Endothelial cell of umbilical vein (primary cell): Measurements from ENCODE around the gene SATB2. TPM values are rescaled to one million over a fixed set of nuclear protein-coding genes. Genes with fewer than 3 reads are reported as not detected.

Experiments used
- BruUV-seq: library from RNA; stranded (reverse); fragments of 400-500 nt; replicated peaks from 2 replicates; lab custom pipeline; 2021; lab: Mats Ljungman, UMichigan
- CTCF ChIA-PET: fragments of 300-600, 350-600 bp; sonication (Branson Sonifier 250); formaldehyde crosslinking; loops from one replicate; lab custom pipeline; 2021; ENCODE audit warnings: antibody characterized with exemption, inconsistent platforms; lab: Charles Lee
- POLR2A ChIA-PET: fragments of 300-600, 350-600 bp; sonication (Branson Sonifier 250); formaldehyde crosslinking; loops from one replicate; lab custom pipeline; 2021; ENCODE audit warnings: antibody characterized with exemption, inconsistent platforms; lab: Charles Lee
- DNase-seq: peaks from one replicate; pipeline ENCODE4 v3.0.0-alpha.2; 2011; ENCODE audit warnings: low read depth, low spot score
- FAIRE-seq: peaks from 2 replicates; lab custom pipeline; 2011; peaks lifted over from hg19 to GRCh38; lab: Jason Lieb, UNC
- H2AFZ ChIP-seq: 2 replicates; pipeline ENCODE4 v1.6.0; 2012; ENCODE audit warnings: low read depth, low read length, control low read depth, inconsistent platforms
- H3K27ac ChIP-seq: 2 replicates; pipeline ENCODE4 v1.5.1; 2011; ENCODE audit warnings: low read depth, mild to moderate bottlenecking, control low read depth, low read length, moderate library complexity; ENCODE audit not compliant: insufficient read depth
- H3K27me3 ChIP-seq, 2 experiments: 2 replicates each; pipeline versions ENCODE4 v1.6.0 to v1.6.1; 2011; ENCODE audit warnings: low read length in 2 of 2, mixed read lengths in 1 of 2; ENCODE audit not compliant: control insufficient read depth in 2 of 2, insufficient read depth in 2 of 2
- H3K36me3 ChIP-seq, 2 experiments: 2 replicates in 1 of 2; 3 replicates in 1 of 2; pipeline ENCODE4 v1.5.1; 2011; ENCODE audit warnings: low read length in 2 of 2, mild to moderate bottlenecking in 1 of 2, moderate library complexity in 1 of 2; ENCODE audit not compliant: control insufficient read depth in 2 of 2, insufficient read depth in 2 of 2; ENCODE audit errors: extremely low read depth in 1 of 2
- H3K4me1 ChIP-seq: 3 replicates; pipeline ENCODE4 v1.5.1; 2011; ENCODE audit warnings: mild to moderate bottlenecking, low read length; ENCODE audit not compliant: control insufficient read depth, insufficient read depth; ENCODE audit errors: extremely low read depth
- H3K4me2 ChIP-seq: 2 replicates; pipeline ENCODE4 v1.6.1; 2011; ENCODE audit warnings: low read length, control low read depth, mixed read lengths; ENCODE audit not compliant: insufficient read depth
- H3K4me3 ChIP-seq, 3 experiments: fragments of 200-600 bp in 1 of 3; sonication (generic), shearing (Covaris generic) in 1 of 3; replicated peaks in 1 of 3; 2 replicates each; pipeline ENCODE4 v1.5.1; 2011 to 2016; ENCODE audit warnings: control low read depth in 3 of 3, low read length in 3 of 3, mild to moderate bottlenecking in 2 of 3, inconsistent platforms in 1 of 3, low read depth in 1 of 3, moderate library complexity in 1 of 3; ENCODE audit not compliant: insufficient read depth in 1 of 3
- H3K79me2 ChIP-seq: 2 replicates; pipeline ENCODE4 v1.6.0; 2012; ENCODE audit warnings: low read length, inconsistent platforms; ENCODE audit not compliant: control insufficient read depth, insufficient read depth
- H3K9ac ChIP-seq: replicated peaks from 2 replicates; pipeline ENCODE3; 2011; ENCODE audit warnings: low read length, control low read depth; ENCODE audit not compliant: insufficient read depth; ENCODE audit errors: extremely low read depth
- H3K9me1 ChIP-seq: replicated peaks from 3 replicates; pipeline ENCODE4 v1.6.0; 2011; ENCODE audit warnings: mild to moderate bottlenecking, low read length; ENCODE audit not compliant: control insufficient read depth, insufficient read depth; ENCODE audit errors: extremely low read depth
- H3K9me3 ChIP-seq: replicated peaks from 2 replicates; pipeline ENCODE4 v1.5.1; 2012; ENCODE audit warnings: low read length, inconsistent platforms; ENCODE audit not compliant: control insufficient read depth, insufficient read depth
- H4K20me1 ChIP-seq: replicated peaks from 2 replicates; pipeline ENCODE3; 2011; ENCODE audit warnings: mild to moderate bottlenecking, low read length; ENCODE audit not compliant: control insufficient read depth, insufficient read depth; ENCODE audit errors: extremely low read depth
- EZH2 ChIP-seq: IDR thresholded peaks from 2 replicates; pipeline ENCODE4 v1.6.1; 2012; ENCODE audit warnings: borderline replicate concordance, low read depth, mild to moderate bottlenecking, moderate library complexity, low read length, inconsistent platforms; ENCODE audit not compliant: severe bottlenecking
- FOS ChIP-seq: IDR thresholded peaks from 2 replicates; pipeline ENCODE4 v1.6.1; 2011; ENCODE audit warnings: mild to moderate bottlenecking, low read length, moderate library complexity, borderline replicate concordance; ENCODE audit not compliant: insufficient read depth
- GATA2 ChIP-seq: IDR thresholded peaks from 2 replicates; pipeline ENCODE4 v1.7.0; 2011; ENCODE audit warnings: low read depth, mild to moderate bottlenecking, moderate library complexity, mixed read lengths, low read length; ENCODE audit not compliant: insufficient read length, insufficient read depth
- JUN ChIP-seq: IDR thresholded peaks from 2 replicates; pipeline ENCODE4 v1.6.1; 2011; ENCODE audit warnings: borderline replicate concordance, low read depth; ENCODE audit not compliant: insufficient read length, insufficient read depth
- MYC ChIP-seq: IDR thresholded peaks from one replicate; pipeline ENCODE4 v1.6.1; 2011; ENCODE audit warnings: mild to moderate bottlenecking, low read depth, low read length
- POLR2A ChIP-seq: IDR thresholded peaks from 2 replicates; pipeline ENCODE4 v1.6.1; 2012; ENCODE audit warnings: low read depth, mild to moderate bottlenecking, control low read depth, low read length
- POLR2AphosphoS5 ChIP-seq: IDR thresholded peaks from 2 replicates; pipeline ENCODE4 v1.6.1; 2012; ENCODE audit warnings: low read depth, mild to moderate bottlenecking, control low read depth, low read length, moderate library complexity; ENCODE audit not compliant: insufficient read depth
- dilution Hi-C: fragments of 300-500 bp; cut with MboI; formaldehyde crosslinking; loops from one replicate; pipeline ENCODE4 v1.15.0; 2019; ENCODE audit warnings: low sequenced_read_pairs; ENCODE audit not compliant: extremely low pct_ligation_motif_present
- intact Hi-C: fragments of 100-400 bp; cut with micrococcal nuclease; formaldehyde crosslinking; loops from one replicate; pipeline ENCODE4 v1.10.0; 2022
- polyA plus RNA-seq, 4 experiments: library from polyadenylated mRNA; depleted of rRNA in 3 of 4; stranded (reverse) in 3 of 4; unstranded in 1 of 4; fragments of >200 nt; gene quantifications; 2 replicates each; pipeline versions ENCODE4 v1.2.1 to v1.2.3, GENCODE V29; 2011 to 2012; ENCODE audit warnings: missing spikeins in 1 of 4
- total RNA-seq: library from RNA; stranded (reverse); gene quantifications from 2 replicates; pipeline ENCODE4 v1.2.3, GENCODE V29; 2021
- TF ChIP-seq, protein P1 (sequence below): IDR thresholded peaks from 2 replicates; pipeline ENCODE4 v1.6.1; 2011; ENCODE audit not compliant: insufficient read depth, insufficient read length
- TF ChIP-seq, protein P2 (sequence below), 2 donors: IDR thresholded peaks; 1 replicate in 1 of 2; 2 replicates in 1 of 2; pipeline ENCODE4 v1.5.1; 2011; ENCODE audit warnings: low read length in 2 of 2, mild to moderate bottlenecking in 2 of 2, moderate library complexity in 2 of 2, control low read depth in 1 of 2, inconsistent platforms in 1 of 2, low read depth in 1 of 2; ENCODE audit not compliant: insufficient read depth in 1 of 2; ENCODE audit errors: extremely low read depth in 1 of 2

Gene SATB2
- total and polyA plus RNA-seq, 2 donors (not counting 3 experiments of a cell fraction or from before 2014, with no cell fraction given) = 0.47 to 1.1 TPM

DNA sequence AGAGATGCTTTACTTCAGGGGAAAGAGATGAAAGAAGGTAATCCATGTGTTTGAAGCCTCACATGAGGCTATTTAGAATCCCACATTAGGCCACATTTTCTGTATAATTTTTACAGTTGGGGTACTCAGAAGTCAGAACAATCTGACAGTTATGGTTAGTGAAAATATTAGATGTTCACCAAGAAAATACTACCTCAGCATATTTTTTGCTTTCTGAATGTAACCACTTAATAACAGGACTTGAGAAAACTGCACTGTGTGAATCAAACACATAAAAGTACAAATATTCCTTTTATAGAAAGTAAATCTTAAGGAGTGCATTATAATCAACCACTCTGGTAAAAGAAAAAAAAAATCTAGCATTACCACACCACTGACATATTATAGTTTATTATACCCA is 169.3 kb downstream of the SATB2 start:
- no TSS peak for BruUV-seq
- FAIRE-seq = no peak
- no peak overlapping the region for H3K9ac ChIP-seq

More for the DNA sequence above, 169.3 kb downstream of the SATB2 start:
- no peak for DNase-seq
- Histone ChIP-seq H3K27me3 (no peaks in the 10 kb centered on the region), H2AFZ (no peak overlapping the region), H3K4me1 (no peaks in the 10 kb centered on the region), H3K36me3 (no peaks in the 10 kb centered on the region), H3K27ac (no peak overlapping the region), H3K79me2 (no peaks in the 10 kb centered on the region), H3K9me3 (no peaks in the 10 kb centered on the region), H3K4me2 (no peak overlapping the region), H3K9me1 (no peaks in the 10 kb centered on the region), H3K4me3 (no peak overlapping the region), H4K20me1 (no peaks in the 10 kb centered on the region)
- no peak for TF ChIP-seq JUN
- TF ChIP-seq POLR2AphosphoS5 = no peak
- no peak for TF ChIP-seq MYC
- TF ChIP-seq POLR2A = no peak
- TF ChIP-seq EZH2 = no peak
- no peak for TF ChIP-seq FOS
- TF ChIP-seq, protein P1, sequence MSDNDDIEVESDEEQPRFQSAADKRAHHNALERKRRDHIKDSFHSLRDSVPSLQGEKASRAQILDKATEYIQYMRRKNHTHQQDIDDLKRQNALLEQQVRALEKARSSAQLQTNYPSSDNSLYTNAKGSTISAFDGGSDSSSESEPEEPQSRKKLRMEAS = no peak
- TF ChIP-seq, protein P2, sequence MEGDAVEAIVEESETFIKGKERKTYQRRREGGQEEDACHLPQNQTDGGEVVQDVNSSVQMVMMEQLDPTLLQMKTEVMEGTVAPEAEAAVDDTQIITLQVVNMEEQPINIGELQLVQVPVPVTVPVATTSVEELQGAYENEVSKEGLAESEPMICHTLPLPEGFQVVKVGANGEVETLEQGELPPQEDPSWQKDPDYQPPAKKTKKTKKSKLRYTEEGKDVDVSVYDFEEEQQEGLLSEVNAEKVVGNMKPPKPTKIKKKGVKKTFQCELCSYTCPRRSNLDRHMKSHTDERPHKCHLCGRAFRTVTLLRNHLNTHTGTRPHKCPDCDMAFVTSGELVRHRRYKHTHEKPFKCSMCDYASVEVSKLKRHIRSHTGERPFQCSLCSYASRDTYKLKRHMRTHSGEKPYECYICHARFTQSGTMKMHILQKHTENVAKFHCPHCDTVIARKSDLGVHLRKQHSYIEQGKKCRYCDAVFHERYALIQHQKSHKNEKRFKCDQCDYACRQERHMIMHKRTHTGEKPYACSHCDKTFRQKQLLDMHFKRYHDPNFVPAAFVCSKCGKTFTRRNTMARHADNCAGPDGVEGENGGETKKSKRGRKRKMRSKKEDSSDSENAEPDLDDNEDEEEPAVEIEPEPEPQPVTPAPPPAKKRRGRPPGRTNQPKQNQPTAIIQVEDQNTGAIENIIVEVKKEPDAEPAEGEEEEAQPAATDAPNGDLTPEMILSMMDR (IDR thresholded peaks at IDR 0.05; ENCODE audit: extremely low read depth in 1 of 2, insufficient read depth in 1 of 2, low read depth in 1 of 2, low read length in 2 of 2) = no peak
- no peak for TF ChIP-seq GATA2
- intact Hi-C loops (no loop called here), dilution Hi-C loops (no loop called here)
- ChIA-PET POLR2A (no interaction called here), CTCF (no interaction called here)
